HCT116 (cell line): Measurements from ENCODE around the gene PDE9A. TPM values are rescaled to one million over a fixed set of nuclear protein-coding genes. Genes with fewer than 3 reads are reported as not detected.

Experiments
- ATAC-seq: fragments of 200-7000 bp; cut with Tn5 transposase; 2 replicates; pipeline ENCODE4 v1.9.1; 2020; ENCODE audit warnings: mild to moderate bottlenecking, moderate library complexity
- BruUV-seq: library from RNA; stranded (reverse); fragments of 400-500 nt; replicated peaks from 2 replicates; lab custom pipeline; 2021; lab: Mats Ljungman, UMichigan
- CTCF ChIA-PET: fragments of 300-600 bp; sonication (Branson Sonifier 250); formaldehyde crosslinking; loops from one replicate; lab custom pipeline; 2021; ENCODE audit warnings: antibody characterized with exemption; lab: Charles Lee
- POLR2A ChIA-PET: fragments of 300-600, 350-600 bp; sonication (Branson Sonifier 250); formaldehyde crosslinking; loops from one replicate; lab custom pipeline; 2021; ENCODE audit warnings: antibody characterized with exemption; lab: Charles Lee
- RAD21 ChIA-PET, 2 experiments: fragments of 300-600 bp; sonication (Branson Sonifier 250); formaldehyde crosslinking; loops; one replicate each; lab custom pipeline; 2023; ENCODE audit warnings: low total read pairs in 2 of 2; ENCODE audit not compliant: uncharacterized antibody in 2 of 2, unreplicated experiment in 2 of 2, low non-redundant PET in 1 of 2; lab: Charles Lee
- DNase-seq: peaks from one replicate; pipeline ENCODE4 v3.0.0-alpha.2; 2010; ENCODE audit warnings: low read depth, low spot score
- H2AFZ ChIP-seq: fragments of 200-600 bp; shearing (Covaris generic), sonication (generic); 2 replicates; pipeline ENCODE4 v1.6.1; 2017; ENCODE audit warnings: low read depth, mixed run types, mixed read lengths, antibody characterized with exemption, low read length; ENCODE audit not compliant: poor library complexity, severe bottlenecking
- H3K27ac ChIP-seq: 2 replicates; pipeline ENCODE4 v1.5.1; 2012; ENCODE audit warnings: low read depth, low read length
- H3K27me3 ChIP-seq: fragments of 200-600 bp; sonication (generic); 2 replicates; pipeline ENCODE4 v1.6.1; 2016; ENCODE audit warnings: mixed run types, low read length, mixed read lengths; ENCODE audit not compliant: insufficient read depth
- H3K36me3 ChIP-seq, 2 experiments: fragments of 200-500 bp in 1 of 2; fragments of 200-600 bp in 1 of 2; sonication (Bioruptor generic) in 1 of 2; sonication (generic) in 1 of 2; 2 replicates each; pipeline versions ENCODE4 v1.5.1 to v1.6.1; 2014 to 2016; ENCODE audit warnings: low read length in 2 of 2, inconsistent platforms in 1 of 2, mixed read lengths in 1 of 2, mixed run types in 1 of 2; ENCODE audit not compliant: insufficient read depth in 2 of 2, control insufficient read depth in 1 of 2
- H3K4me1 ChIP-seq, 2 experiments: fragments of 200-600 bp in 1 of 2; sonication (generic) in 1 of 2; 2 replicates each; pipeline versions ENCODE4 v1.5.1 to v1.6.1; 2012 to 2017; ENCODE audit warnings: low read length in 2 of 2, inconsistent platforms in 1 of 2, mild to moderate bottlenecking in 1 of 2, mixed read lengths in 1 of 2, mixed run types in 1 of 2, moderate library complexity in 1 of 2; ENCODE audit not compliant: insufficient read depth in 2 of 2, control insufficient read depth in 1 of 2
- H3K4me2 ChIP-seq: fragments of 200-600 bp; sonication (generic); 2 replicates; pipeline ENCODE4 v1.6.1; 2017; ENCODE audit warnings: mixed run types, low read length, mixed read lengths
- H3K4me3 ChIP-seq, 2 experiments: fragments of 200-600 bp in 1 of 2; sonication (generic) in 1 of 2; replicated peaks in 1 of 2; 2 replicates each; pipeline ENCODE4 v1.5.1; 2011 to 2016; ENCODE audit warnings: low read length in 2 of 2, control low read depth in 1 of 2, low read depth in 1 of 2, mild to moderate bottlenecking in 1 of 2, mixed read lengths in 1 of 2, mixed run types in 1 of 2
- H3K79me2 ChIP-seq: fragments of 200-600 bp; sonication (generic); 2 replicates; pipeline ENCODE4 v1.6.1; 2017; ENCODE audit warnings: mild to moderate bottlenecking, mixed run types, low read length, moderate library complexity, mixed read lengths; ENCODE audit not compliant: insufficient read depth
- H3K9ac ChIP-seq: fragments of 200-600 bp; sonication (generic); 2 replicates; pipeline ENCODE4 v1.6.1; 2016; ENCODE audit warnings: low read length, mixed read lengths
- H3K9me2 ChIP-seq: fragments of 200-600 bp; sonication (generic), shearing (Covaris generic); 2 replicates; pipeline ENCODE4 v1.6.1; 2017; ENCODE audit warnings: mixed run types, mild to moderate bottlenecking, moderate library complexity; ENCODE audit not compliant: insufficient read depth
- H3K9me3 ChIP-seq, 2 experiments: fragments of 200-500 bp in 1 of 2; fragments of 200-600 bp in 1 of 2; sonication (Bioruptor generic) in 1 of 2; sonication (generic) in 1 of 2; 2 replicates each; pipeline ENCODE4 v1.6.1; 2014 to 2017; ENCODE audit warnings: low read length in 2 of 2, mixed read lengths in 2 of 2, inconsistent platforms in 1 of 2, low read depth in 1 of 2, mild to moderate bottlenecking in 1 of 2, mixed run types in 1 of 2, moderate library complexity in 1 of 2; ENCODE audit not compliant: control insufficient read depth in 1 of 2, insufficient read depth in 1 of 2
- H4K20me1 ChIP-seq: fragments of 200-600 bp; sonication (generic), shearing (Covaris generic); 2 replicates; pipeline ENCODE4 v1.6.1; 2017; ENCODE audit warnings: mixed run types, mild to moderate bottlenecking, moderate library complexity; ENCODE audit not compliant: insufficient read depth
- EGR1 ChIP-seq: IDR thresholded peaks from 2 replicates; pipeline ENCODE4 v1.6.1; 2012; ENCODE audit warnings: low read depth
- ELF1 ChIP-seq: IDR thresholded peaks from 2 replicates; pipeline ENCODE4 v1.6.1; 2012; ENCODE audit warnings: low read depth, borderline replicate concordance
- EZH2 ChIP-seq: fragments of 200-600 bp; sonication (generic); IDR thresholded peaks from 2 replicates; pipeline ENCODE4 v1.6.1; 2017; ENCODE audit warnings: antibody characterized with exemption, mixed run types
- FOSL1 ChIP-seq: IDR thresholded peaks from 2 replicates; pipeline ENCODE4 v1.6.1; 2012; ENCODE audit warnings: low read depth
- POLR2A ChIP-seq: IDR thresholded peaks from 2 replicates; pipeline ENCODE4 v1.7.0; 2011; ENCODE audit warnings: borderline replicate concordance; ENCODE audit not compliant: insufficient read depth, insufficient read length; ENCODE audit errors: extremely low read depth
- POLR2AphosphoS5 ChIP-seq: IDR thresholded peaks from 2 replicates; pipeline ENCODE4 v1.6.1; 2011; ENCODE audit warnings: mild to moderate bottlenecking, low read depth, low read length, moderate library complexity
- RAD21 ChIP-seq: IDR thresholded peaks from 2 replicates; pipeline ENCODE4 v1.6.1; 2012; ENCODE audit warnings: low read depth, mild to moderate bottlenecking
- TCF7L2 ChIP-seq: IDR thresholded peaks from 2 replicates; pipeline ENCODE4 v1.7.0; 2011; ENCODE audit warnings: borderline replicate concordance, inconsistent platforms; ENCODE audit not compliant: insufficient read depth, insufficient read length; ENCODE audit errors: extremely low read depth
- YY1 ChIP-seq: IDR thresholded peaks from 2 replicates; pipeline ENCODE4 v1.6.1; 2011; ENCODE audit warnings: low read length, low read depth, moderate library complexity, mild to moderate bottlenecking; ENCODE audit not compliant: insufficient replicate concordance; ENCODE audit errors: extremely low read depth
- ZNF274 ChIP-seq: fragments of 200-500 bp; sonication (Bioruptor generic); IDR thresholded peaks from 2 replicates; pipeline ENCODE4 v1.6.1; 2014; ENCODE audit warnings: mild to moderate bottlenecking, low read depth, low read length, inconsistent platforms
- intact Hi-C: fragments of 100-400 bp; cut with micrococcal nuclease; formaldehyde crosslinking; loops from 2 replicates; pipeline ENCODE4 v1.10.0; 2022
- total RNA-seq: library from RNA; stranded (reverse); gene quantifications from one replicate; pipeline ENCODE4 v1.2.1, GENCODE V29; 2021; ENCODE audit not compliant: unreplicated experiment
- TF ChIP-seq, protein P1 (sequence below): IDR thresholded peaks from 2 replicates; pipeline ENCODE4 v1.6.1; 2012; ENCODE audit warnings: low read depth

Gene PDE9A
- total RNA-seq, 1 experiment from 2014 or later: 31.4 TPM

DNA sequence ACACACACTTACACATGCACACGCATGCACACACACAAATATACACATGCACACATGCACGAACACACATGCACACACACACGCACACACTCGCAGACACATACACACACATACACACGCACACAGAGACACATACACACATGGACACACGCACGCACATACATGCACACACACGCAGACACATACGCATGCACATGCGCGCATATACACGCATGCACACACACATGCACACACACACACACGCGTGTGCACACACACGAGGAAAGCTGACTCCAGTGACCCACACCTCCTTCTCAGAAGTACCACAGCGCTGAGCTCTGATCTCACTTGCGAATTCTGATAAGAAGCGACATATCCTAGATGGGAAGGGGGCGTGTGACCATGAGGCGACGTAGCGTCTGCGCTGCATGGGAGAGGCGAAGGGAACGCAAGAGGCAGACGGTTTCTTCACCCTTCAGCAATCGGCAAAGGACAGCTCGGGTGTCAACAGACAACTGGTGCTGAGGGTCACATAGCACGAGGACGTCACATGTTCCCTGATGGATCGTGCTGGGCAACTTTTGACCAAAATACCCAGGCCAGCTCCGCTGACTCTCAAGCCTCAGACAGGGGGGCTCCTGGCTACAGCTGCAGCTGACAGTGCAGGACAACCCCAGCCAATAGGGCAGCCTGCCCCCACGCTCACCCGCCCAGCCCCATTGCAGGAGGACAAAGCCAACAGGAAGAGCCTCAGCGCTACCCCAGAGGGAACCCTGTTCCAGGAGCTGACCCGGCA is 16.0 kb upstream of the PDE9A start:
- Histone ChIP-seq H3K9me3 (no peaks in the 10 kb centered on the region), H3K4me2 (no peak overlapping the region), H2AFZ (no peak overlapping the region), H3K9ac (no peak overlapping the region), H3K9me2 (no peaks in the 10 kb centered on the region), H3K4me3 (no peak overlapping the region), H3K27ac (no peak overlapping the region), H3K36me3 (no peaks in the 10 kb centered on the region), H3K4me1 (peaks cover 4 to 12% of the 10 kb centered on the region in 2 experiments), H4K20me1 (no peaks in the 10 kb centered on the region), H3K79me2 (no peaks in the 10 kb centered on the region), H3K27me3 (0 out of 2 replicates have a peak, but pooled peaks cover 4% of the 10 kb centered on the region)
- POLR2A ChIA-PET: no interaction called here
- DNase-seq (no peak), ATAC-seq (no peak)
- RAD21 ChIA-PET: no interaction called here
- BruUV-seq: no TSS peak
- intact Hi-C loops: no loop called here
- no peak for TF ChIP-seq ZNF274
- TF ChIP-seq POLR2A: no peak
- TF ChIP-seq POLR2AphosphoS5: no peak
- TF ChIP-seq TCF7L2: no peak
- TF ChIP-seq YY1: no peak
- no peak for TF ChIP-seq EGR1
- TF ChIP-seq ELF1: no peak
- TF ChIP-seq, protein P1, sequence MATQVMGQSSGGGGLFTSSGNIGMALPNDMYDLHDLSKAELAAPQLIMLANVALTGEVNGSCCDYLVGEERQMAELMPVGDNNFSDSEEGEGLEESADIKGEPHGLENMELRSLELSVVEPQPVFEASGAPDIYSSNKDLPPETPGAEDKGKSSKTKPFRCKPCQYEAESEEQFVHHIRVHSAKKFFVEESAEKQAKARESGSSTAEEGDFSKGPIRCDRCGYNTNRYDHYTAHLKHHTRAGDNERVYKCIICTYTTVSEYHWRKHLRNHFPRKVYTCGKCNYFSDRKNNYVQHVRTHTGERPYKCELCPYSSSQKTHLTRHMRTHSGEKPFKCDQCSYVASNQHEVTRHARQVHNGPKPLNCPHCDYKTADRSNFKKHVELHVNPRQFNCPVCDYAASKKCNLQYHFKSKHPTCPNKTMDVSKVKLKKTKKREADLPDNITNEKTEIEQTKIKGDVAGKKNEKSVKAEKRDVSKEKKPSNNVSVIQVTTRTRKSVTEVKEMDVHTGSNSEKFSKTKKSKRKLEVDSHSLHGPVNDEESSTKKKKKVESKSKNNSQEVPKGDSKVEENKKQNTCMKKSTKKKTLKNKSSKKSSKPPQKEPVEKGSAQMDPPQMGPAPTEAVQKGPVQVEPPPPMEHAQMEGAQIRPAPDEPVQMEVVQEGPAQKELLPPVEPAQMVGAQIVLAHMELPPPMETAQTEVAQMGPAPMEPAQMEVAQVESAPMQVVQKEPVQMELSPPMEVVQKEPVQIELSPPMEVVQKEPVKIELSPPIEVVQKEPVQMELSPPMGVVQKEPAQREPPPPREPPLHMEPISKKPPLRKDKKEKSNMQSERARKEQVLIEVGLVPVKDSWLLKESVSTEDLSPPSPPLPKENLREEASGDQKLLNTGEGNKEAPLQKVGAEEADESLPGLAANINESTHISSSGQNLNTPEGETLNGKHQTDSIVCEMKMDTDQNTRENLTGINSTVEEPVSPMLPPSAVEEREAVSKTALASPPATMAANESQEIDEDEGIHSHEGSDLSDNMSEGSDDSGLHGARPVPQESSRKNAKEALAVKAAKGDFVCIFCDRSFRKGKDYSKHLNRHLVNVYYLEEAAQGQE: no peak
- no peak for TF ChIP-seq FOSL1
- TF ChIP-seq EZH2: no peak
- no peak for TF ChIP-seq RAD21
- CTCF ChIA-PET: no interaction called here
